NCI-H1436 (cell line): Measurements from ENCODE around the gene TSHR.
"Not testable (repeated sequence)": the region's sequence is repeated elsewhere in the genome, so short reads cannot be mapped to it uniquely, and the experiment has no call there.

Experiments used
- DNase-seq: peaks from one replicate; lab custom pipeline; 2025; lab: John Stamatoyannopoulos, UW

Gene TSHR

DNA sequence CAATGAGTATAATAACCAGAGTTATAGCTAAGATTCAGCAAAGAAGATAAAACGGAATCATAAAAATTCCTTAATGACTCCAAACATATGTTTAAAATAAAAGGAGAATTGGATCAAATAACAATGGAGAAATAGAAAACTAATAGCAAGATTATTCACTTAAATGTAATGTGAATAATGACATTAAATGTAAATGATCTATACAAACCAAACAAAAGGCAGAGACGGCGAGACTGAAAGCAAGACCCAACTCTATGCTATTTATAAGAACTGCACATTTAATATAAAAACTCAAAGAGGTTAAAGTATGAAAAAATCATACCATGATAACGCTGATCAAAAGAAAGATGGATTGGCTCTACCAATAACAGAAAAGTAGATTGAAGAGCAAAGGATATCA is 3.9 kb upstream of the TSHR start:
- no peak for DNase-seq

DNA sequence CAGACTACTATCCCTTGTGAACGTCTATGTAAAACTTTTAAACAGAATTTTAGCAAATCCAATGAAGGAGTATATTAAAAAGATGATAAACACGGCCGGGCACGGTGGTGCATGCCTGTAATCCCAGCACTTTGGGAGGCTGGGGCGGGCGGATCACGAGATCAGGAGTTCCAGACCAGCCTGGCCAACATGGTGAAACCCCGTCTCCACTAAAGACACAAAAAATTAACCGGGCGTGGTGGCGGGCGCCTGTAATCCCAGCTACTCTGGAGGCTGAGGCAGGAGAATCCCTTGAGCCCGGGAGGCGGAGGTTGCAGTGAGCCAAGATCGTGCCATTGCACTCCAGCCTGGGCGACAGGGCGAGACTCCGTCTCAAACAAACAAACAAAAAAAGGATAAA is 2.2 kb upstream of the TSHR start:
- DNase-seq: not testable (repeated sequence)

DNA sequence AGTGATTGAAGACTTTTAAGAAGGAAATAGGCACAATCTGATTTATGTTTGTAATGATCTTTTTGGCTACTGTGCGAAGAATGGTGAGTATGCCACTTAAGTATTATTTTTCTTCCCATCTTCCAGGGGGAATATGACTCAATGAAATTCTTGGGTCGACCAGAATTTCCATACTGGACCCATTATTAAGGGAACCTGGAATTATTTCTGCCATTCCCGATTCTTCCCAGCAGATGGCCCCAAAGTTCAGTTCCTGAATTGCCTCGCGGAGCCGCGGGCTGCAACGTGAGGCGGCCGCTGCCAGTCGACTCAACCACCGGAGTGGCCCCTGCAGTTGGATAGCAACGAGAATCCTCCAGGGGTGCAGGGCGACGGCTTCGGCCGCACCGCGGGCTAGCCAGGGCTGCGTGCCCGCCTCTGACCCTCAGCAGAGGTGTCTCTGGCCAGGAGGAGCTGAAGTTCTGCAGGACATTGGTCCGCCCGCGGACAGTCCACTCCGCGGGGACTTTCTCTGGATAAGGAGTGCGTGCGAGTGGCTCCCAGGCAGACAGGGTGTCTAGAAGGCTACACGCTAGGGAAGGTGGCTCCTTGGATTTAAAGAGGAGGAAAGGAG is 628 bp upstream of the TSHR start:
- DNase-seq: peak; percentile 77

DNA sequence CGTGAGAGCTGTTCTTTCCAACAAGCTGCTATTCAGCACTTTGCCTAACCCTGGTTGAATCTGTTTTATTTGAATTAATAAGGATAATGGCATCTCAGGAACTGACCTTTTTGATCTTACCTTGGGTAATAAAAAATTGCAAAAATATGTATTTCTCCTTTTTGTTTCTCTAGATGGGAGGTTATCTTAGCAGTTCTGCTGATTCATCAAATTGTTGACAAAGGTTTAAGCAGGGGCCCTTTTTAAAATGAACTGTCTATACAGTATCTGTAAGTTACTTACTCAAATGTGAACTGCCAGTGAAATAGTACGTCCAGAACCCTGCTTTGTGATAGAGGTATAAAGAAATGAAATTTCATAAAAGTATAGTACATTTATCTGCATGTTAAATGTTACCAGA is 681 bp downstream of the TSHR start:
- DNase-seq: no peak

DNA sequence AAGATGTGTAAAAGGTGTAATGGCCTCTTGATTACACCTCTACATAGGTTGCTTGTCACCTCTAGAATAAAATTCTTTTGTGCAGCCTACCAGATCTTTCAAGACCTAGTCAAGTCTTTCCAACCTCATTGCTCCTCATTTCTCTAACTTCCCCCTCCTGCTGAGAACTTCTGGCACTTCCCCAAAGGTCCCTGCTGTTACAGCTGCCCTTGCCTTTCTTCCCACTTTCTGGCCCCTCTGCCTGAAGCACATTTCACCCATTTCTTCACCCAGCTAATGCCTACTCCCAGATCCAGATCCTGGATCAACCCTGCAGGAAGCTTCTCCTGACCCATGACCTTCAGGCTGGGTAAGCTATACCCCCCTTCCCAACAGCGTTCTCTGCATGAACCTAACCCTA is 1.5 kb downstream of the TSHR start:
- no peak for DNase-seq

DNA sequence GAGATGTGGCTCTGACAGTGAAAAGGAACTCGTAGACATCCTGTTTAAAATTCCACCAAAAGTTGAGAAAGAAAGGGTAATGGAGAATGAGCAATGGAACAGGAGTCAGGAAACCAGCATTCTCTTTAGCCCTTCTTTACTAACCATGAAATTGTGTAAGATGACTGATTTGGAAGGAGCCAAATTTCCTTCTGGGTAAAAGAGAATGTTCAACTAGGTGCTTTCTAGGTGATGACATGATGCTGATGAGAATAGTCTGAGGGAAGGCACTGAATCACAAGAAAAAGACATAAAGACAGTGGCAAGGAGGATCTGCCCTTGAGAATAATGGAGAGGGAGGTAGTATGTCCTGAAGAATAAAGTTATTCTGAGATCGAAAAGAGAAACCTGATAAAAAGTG is 2.2 kb downstream of the TSHR start:
- DNase-seq: no peak

DNA sequence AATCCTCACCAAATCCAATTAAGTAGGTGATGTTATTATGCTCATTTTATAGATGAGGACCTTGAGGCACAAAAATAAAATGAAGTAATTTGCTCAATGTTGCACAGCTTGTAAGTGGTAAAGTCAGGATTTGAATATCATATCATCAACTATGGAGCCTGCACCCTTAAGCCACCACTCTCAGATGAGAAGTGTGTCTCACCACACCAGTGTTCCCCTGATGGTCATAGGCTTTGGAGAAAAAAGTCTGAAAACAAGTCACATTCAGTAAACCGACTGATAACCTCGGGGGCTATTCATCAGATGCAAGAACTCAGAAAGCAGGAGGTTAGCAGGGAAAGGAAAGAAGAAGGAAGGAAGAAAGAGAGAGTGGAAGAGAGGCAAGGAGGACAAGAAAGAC is 2.8 kb downstream of the TSHR start:
- no peak for DNase-seq

DNA sequence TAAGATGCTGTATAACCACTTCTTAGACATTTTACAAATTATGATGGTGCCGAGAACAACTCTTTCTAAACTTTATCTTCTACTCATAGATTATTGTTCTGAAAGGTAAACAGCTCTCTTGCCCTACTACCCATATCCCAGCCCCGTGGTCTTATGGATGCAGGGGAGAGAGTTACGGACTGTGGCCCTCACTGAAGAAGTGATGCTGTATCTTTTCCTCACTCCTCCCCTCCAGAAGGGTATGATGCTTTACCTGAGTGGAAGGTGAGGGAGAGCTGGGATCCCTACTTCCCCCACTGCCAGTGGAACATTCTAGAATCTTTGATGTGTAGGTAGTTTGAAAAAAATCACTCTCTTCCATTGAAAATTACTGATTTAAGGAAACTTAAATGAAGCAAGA is 3.5 kb downstream of the TSHR start:
- no peak for DNase-seq

DNA sequence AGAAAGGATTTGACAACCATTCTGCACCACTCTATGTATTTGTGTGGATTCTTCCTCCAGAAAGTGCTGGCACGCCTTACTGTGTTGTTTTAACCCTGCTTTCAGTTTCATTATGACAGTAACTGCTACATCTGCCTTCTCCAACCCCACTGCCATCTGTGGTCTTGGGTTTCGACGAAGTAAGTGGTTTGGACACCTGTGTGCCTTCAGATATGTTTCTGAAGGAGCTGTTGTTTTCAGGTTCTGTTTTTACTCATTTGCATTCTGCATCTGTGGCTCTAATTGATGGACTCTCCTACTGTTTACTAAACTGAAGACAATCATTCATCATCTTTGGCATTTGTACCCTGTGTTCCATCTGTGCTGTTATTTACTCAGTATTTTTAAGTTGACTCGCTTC is 4.1 kb downstream of the TSHR start:
- peak; percentile 52 for DNase-seq

DNA sequence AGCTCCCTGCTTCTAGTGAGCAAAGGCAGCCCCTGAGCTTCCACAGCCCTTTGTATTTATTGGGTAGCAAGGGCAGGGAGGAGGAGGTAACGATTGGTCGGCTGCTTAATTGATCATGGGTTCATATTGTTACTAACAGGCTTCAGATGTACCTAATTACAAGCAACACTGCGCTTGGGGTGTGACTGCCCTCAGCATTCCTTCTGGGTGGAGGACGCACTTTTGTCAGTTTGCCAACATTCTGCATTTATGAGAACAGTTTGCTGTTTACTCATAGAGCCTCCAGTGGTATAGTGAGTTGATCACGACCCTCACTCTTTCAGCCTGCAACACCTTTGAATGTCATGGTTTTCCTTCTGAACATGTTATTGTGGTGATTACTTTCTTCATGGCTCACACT is 9.6 kb downstream of the TSHR start:
- DNase-seq: no peak

DNA sequence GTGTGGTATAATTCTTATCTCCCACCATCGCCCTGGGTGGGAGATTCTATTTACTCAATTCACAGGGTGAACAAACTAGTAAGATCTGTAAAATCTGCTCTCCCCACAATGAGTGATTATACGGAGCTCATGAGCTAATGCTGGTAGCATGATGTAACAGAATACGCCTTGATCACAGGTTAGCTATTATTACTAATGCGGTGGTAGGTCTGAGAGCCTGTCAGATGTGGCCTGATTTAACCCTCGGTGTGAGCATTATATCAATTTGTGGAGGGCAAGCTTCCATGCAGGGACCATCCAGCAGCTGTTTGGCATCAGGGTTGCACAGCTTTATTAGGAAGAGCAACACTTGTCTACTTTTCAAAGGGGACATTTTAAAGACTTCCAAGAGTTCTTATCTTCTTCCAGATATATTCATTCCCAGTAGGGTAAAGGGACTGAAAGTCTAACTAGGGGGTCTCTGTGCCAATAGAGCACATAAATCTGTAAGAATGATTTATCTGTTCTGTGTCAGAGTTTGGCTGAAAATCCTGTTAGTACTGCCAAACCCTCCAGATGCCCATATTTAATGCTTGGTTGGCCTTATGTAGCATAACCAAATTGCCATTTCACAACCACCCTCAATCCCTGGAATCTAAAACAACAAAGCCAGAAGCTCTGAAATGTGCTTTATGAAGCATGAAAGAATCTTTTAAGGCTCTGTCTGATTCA is 18.7 kb downstream of the TSHR start:
- DNase-seq: no peak

DNA sequence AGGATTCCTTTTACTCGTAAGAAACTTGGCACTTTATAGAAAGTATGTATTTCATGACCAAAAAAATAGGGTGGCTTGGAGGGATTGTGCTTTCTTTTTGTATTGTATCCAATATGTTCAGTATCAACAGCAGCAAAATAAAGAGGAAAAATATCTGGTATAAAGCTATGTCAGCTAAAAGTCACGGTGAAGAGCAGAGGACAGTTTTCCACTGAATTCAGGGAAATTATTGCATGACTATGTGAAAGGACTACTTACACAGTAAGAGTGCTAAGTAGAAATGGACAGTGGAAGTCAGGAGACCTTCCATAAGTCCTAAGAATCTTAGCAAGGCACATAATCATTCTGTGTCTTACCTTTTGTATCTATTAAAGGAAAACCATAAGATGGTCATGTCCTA is 19.3 kb downstream of the TSHR start:
- DNase-seq: no peak

DNA sequence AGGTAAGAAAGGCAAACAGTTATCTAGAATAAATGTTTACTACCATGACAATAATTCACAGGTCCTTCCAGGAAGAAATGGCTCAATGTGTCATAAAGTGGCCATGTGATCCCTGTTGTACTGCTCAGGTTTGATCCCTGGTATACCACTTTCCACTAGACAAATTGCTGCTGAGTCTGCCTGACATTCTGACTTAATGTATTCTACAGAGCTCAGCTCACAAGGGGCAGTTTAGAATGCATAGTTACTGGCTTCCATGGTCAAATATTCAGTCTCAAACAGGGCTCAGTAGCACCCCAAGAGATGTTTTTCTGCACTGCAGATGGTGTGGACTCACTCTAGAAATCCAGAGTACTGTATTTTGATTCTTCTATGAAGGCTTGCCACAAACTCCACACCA is 21.8 kb downstream of the TSHR start:
- no peak for DNase-seq

DNA sequence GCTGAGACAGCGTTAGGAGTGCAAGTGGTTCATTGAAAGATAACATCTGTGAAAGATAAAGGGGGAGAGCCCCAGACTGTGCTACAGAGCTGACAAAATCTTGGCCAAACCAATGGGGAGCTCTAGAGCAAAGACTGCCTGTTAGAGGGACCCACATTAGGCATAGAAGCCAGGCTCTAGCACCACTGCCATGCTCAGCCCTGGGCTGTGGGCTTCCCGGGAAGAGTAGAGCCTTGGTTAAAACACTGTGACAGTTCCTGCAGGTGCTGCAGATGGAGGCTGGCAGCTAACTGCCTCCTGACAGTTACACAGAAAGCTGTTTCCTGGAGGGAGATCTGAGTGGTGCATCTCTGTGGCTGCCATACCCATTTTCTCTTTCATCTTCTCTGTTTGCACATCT is 23.0 kb downstream of the TSHR start:
- DNase-seq: no peak

DNA sequence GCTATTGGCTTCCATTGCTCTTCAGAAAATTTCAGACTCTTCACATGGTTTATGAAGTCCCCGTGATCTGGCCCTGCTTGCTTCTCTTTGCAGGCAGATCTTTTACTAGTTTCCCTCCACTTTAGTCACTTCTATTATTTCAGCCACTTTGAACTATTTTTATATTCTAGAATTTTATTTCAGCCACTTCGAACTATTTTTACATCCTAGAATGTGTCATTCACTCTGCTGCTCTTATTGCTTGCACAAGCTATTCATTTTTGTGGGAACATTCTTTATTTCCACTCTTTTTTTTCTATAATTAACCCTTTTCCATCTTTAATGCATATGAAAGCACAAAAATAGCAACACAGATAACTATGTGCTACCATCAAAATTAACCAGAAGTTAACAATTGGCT is 24.5 kb downstream of the TSHR start:
- no peak for DNase-seq

DNA sequence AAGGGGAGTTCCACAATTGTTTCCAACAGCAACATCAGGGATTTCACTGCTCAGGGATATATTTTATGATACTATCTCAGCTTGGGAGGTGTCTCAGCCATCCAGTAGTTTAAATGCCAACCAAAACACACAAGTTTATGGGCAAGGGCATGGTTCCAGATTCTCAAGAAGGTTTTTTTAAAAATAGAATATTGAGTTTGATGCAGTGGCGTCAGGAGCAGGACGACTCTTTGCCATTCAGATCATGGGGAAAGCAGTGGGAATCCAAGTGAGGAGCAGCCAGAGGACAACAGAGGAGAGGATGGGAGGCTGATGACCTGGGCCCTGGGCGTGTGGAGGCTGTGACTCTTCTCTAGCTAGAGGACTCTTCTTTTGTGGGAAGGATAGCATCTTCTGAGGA is 25.7 kb downstream of the TSHR start:
- DNase-seq: no peak

DNA sequence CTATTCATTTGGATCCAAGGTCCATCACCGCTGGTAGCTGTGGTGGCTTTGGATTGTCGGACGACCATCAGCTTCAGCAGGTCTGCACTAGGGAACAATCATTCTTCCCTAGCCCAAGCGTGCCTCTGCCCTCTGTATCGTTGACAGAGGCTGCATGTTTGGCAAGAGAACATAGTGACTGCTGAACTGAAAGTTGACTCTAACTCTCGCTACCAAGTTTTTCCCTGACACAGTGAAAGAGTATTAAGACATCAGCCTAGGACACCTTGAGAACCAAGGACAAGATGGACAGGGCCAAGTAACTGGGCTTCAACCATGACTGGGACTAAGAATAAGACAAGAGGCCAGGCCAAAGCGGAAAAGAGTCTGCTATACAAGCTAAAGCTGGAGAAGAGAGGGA is 26.3 kb downstream of the TSHR start:
- DNase-seq: no peak

DNA sequence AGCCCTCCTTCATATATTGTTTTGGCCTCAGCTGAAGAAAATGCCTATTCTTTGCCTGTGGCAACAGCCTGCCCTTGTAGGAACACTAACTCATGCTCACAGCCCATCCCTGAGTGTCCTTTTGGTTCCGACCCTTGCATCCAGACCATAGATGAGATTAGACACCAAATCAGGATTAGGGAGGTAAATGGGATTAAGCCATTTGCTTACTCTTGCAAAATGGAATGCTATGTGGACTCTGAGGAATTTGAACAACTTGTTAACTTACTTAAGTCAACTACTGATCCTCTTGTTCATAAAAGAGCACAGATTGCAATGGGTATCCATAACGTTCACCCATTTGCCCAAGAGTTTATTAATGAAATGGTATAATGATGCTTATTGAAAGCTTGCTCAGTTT is 27.3 kb downstream of the TSHR start:
- DNase-seq: no peak

DNA sequence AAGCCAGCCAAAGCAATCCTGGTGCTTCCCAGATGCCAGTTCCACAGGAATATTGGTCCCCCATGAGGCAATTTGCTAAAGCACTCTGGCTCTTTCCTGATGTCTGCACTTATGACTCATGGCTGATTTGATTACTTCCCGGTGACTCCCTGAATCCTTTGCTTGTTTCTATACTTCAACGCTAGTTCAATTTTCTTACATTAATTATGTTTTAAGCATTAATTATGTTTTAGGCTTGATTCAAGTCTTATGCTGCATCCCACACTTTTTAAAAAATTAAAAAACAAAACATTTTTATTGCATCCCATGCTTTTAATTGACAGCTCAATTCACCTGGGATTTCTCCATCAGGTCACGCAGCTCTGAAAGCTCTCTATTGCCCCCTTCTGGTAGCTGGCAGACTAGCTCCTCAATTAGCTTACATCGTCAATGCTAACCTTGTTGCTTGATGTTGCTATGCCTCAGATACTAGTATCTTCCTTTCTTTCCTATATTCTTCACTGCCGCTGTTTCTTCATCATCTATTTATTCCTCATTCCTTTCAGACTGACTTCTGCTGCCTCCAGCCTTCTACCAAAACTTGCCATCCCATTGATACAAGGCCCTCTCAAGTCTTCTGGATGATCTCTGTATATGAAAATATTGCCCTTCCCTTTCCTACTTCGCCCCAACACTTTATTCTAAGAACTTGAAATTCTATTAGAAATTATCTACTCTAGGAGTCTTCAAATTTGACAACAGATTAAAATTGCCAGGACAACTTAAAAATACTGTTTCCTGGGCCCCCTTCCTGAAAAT is 32.0 kb downstream of the TSHR start:
- DNase-seq: peak; percentile 87

DNA sequence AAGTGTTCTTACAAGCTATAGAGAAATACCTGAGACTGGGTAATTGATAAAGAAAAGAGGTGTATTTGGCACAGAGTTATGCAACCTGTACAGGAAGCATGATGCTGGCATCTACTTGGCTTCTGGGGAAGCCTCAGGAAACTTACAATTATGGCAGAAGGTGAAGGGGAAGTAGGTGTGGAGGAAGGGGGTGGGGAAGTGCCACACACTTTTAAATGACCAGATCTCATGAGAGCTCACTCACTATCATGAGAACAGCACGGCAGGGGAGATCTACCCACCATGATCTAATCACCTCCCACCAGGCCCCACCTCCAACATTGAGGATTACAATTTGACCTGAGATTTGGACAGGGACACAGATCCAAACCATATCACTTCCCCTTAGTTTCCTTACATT is 32.8 kb downstream of the TSHR start:
- no peak for DNase-seq

DNA sequence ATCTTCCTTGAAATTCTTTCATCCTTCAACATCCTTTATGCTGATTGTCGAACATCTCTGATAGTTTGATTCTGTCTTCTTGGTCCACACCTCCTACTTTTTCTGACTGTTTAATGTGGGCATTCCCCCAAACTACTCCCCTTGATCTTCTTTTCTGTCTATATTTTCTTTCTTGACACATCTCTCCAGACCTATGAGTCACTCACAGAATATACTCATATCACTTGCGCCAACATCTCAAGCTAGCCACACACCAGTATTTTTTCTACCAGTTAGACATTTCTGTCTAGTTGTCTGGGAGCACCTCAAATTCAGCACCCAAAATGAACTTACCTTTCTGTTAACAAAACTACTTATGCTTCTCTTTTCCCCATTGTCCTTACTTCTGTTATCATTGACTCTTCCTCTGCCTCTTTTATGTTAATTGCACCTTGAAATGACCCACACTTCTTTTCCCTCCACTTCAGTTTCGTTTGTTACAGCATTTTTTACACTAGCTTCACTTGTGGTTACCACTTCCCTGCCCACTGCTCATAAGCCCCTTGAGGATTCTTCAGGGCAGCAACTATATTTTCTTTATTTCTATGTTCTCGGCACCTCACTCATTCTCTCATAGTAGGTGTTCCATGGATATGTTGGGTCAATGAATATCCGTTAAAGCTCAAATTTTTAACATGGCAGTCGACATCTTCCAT is 33.5 kb downstream of the TSHR start:
- no peak for DNase-seq

DNA sequence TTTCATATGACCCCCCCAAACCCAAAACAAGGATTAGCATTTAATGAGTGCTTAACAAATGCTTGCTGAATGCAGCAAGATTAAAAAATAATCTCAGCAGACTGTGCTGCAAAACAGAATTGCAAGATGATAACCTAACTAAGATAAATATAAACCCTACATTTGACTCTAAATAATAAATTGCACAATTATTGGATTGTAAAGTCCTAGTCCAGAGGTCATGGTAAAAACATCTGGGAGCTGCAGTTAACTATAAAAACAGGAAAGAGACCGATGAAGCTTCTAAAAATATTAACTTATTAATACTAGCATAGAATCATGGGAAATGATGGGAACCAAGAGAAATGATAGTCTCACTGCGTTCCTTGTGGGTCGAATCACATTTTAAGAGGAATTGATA is 37.2 kb downstream of the TSHR start:
- no peak for DNase-seq
